Measurements from ENCODE around the gene SMIM27. TPM values are rescaled to one million over a fixed set of nuclear protein-coding genes. Genes with fewer than 3 reads are reported as not detected.
A peak's percentile ranks its signal among the peaks of the same experiment; 100 is the strongest.

The SMIM27 gene
- total and polyA plus RNA-seq, 2 of the 8 experiments (the other 6 are each of a cell fraction or from before 2014, with no cell fraction given): 3.6 to 18.1 TPM

DNA sequence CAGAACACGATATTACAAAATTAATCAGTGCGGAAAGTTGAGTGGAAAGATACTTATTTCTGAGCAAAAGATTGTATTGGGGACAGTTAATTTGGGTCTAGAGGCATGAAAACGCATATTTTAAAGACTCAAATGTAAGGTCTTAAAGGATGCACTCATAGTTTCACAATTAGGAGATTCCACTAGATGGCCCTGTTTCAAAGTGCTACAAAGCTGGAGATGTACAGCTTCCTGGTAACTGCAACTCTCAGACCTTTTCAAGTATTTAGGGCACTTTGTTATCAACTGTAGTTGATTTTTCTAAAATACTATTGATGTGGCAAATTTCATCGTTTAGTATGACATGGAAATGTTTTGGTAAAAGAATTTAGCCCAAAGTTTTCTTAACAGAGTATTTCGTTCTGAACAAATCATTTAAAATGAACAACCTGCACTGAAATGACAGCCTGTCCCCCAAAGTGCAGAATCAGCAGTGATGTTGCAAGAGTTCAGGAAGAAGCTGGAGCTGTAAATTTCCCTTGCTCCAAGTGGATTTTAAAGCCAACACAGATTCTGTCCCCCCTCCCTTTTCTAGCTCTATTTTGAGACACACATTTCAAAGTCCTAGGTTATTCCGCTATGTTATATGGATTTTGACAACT is 37.1 kb downstream of the SMIM27 start:
- WGBS, 2 experiments (ENCODE audit: extremely low coverage in 1 of 2, insufficient coverage in 1 of 2, insufficient read length in 1 of 2, insufficient replicate concordance in 2 of 2, low coverage in 1 of 2, low lambda C conversion rate in 2 of 2, missing lambda C conversion rate in 1 of 2): 67% methylated on average over 6 of the region's 6 CpGs; no CpG with 5 or more reads in 1 of the 2 experiments
- TF ChIP-seq, protein P1, sequence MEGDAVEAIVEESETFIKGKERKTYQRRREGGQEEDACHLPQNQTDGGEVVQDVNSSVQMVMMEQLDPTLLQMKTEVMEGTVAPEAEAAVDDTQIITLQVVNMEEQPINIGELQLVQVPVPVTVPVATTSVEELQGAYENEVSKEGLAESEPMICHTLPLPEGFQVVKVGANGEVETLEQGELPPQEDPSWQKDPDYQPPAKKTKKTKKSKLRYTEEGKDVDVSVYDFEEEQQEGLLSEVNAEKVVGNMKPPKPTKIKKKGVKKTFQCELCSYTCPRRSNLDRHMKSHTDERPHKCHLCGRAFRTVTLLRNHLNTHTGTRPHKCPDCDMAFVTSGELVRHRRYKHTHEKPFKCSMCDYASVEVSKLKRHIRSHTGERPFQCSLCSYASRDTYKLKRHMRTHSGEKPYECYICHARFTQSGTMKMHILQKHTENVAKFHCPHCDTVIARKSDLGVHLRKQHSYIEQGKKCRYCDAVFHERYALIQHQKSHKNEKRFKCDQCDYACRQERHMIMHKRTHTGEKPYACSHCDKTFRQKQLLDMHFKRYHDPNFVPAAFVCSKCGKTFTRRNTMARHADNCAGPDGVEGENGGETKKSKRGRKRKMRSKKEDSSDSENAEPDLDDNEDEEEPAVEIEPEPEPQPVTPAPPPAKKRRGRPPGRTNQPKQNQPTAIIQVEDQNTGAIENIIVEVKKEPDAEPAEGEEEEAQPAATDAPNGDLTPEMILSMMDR (IDR thresholded peaks at IDR 0.05; ENCODE audit: control extremely low read depth in 1 of 3, insufficient read depth in 1 of 3, low read depth in 1 of 3, low read length in 3 of 3): peak in 2 of 3 experiments; percentile 50 to 54; a peak in 3 of 4 replicates
- no peak for TF ChIP-seq GTF2F1 (IDR thresholded peaks at IDR 0.05; ENCODE audit: borderline replicate concordance, low read depth, low read length)
- TF ChIP-seq CEBPB (IDR thresholded peaks at IDR 0.05; ENCODE audit: low read depth, low read length): peak; percentile 23; the same call in 1 of the 2 replicates
- no peak for TF ChIP-seq TBP (IDR thresholded peaks at IDR 0.05; ENCODE audit: low read depth, low read length)
- TF ChIP-seq SP4 (IDR thresholded peaks at IDR 0.05; ENCODE audit: low read length): no peak
- TF ChIP-seq RAD21 (IDR thresholded peaks at IDR 0.05 in 1 of 2, conservative IDR thresholded peaks at IDR 0.05 in 1 of 2; ENCODE audit: low read depth in 2 of 2, low read length in 2 of 2): peak; percentile 64 to 74
- no peak for TF ChIP-seq SAP30 (IDR thresholded peaks at IDR 0.05; ENCODE audit: insufficient read depth, insufficient replicate concordance, low read length)
- no peak for TF ChIP-seq POLR2AphosphoS5 (IDR thresholded peaks at IDR 0.05; ENCODE audit: low read depth, low read length)
- H4K91ac ChIP-seq (replicated peaks; ENCODE audit: insufficient read length, low read length): no peak overlapping the region
- H3K23ac ChIP-seq (ENCODE audit: insufficient read length): no peak overlapping the region
- H3K4me1 ChIP-seq (replicated peaks in 1 of 4; ENCODE audit: control insufficient read depth in 3 of 4, insufficient read depth in 4 of 4, low read length in 3 of 4): no peaks in the 10 kb centered on the region
- H3K79me1 ChIP-seq (ENCODE audit: low read depth, low read length): no peaks in the 10 kb centered on the region
- H3K4me3 ChIP-seq (ENCODE audit: extremely low read depth in 1 of 4, insufficient read depth in 2 of 4, low read depth in 3 of 4, low read length in 4 of 4): no peak overlapping the region
- H2BK120ac ChIP-seq (replicated peaks; ENCODE audit: low read depth, low read length): no peak overlapping the region
- no peak overlapping the region for H3K14ac ChIP-seq (ENCODE audit: insufficient read length)
- no peak overlapping the region for H2AFZ ChIP-seq (ENCODE audit: low read length)
- H4K20me1 ChIP-seq (replicated peaks in 1 of 2; ENCODE audit: control insufficient read depth in 1 of 2, insufficient read depth in 2 of 2, low read length in 2 of 2): no peaks in the 10 kb centered on the region
- no peak overlapping the region for H3K4ac ChIP-seq (replicated peaks; ENCODE audit: insufficient read length, low read depth, low read length)
- H2BK5ac ChIP-seq (ENCODE audit: low read depth, low read length): no peak overlapping the region
- DNase-seq (ENCODE audit: low read depth in 1 of 2, low spot score in 2 of 2): no peak
- no peak overlapping the region for H2BK20ac ChIP-seq (ENCODE audit: low read length)
- no peak overlapping the region for H3K4me2 ChIP-seq (ENCODE audit: insufficient read depth in 1 of 2, low read depth in 2 of 2, low read length in 2 of 2)
- no peak overlapping the region for H2AK5ac ChIP-seq (ENCODE audit: low read depth, low read length)
- H4K5ac ChIP-seq (ENCODE audit: insufficient read length, low read depth, low read length): no peak overlapping the region
- H2BK12ac ChIP-seq (ENCODE audit: low read depth, low read length): no peak overlapping the region
- peak; percentile 69 for FAIRE-seq
- CTCF ChIA-PET (ENCODE audit: partially characterized antibody): interaction anchor here (0.7 to 7.2 kb wide), 23 partner anchors 9 to 387 kb away, joined by 3 to 70 read pairs (median 6); partner anchors contain the start of gene TMEM215
- H3K9me3 ChIP-seq (ENCODE audit: insufficient read depth in 2 of 2, low read depth in 1 of 2, low read length in 1 of 2): no peaks in the 10 kb centered on the region
- no peak overlapping the region for H3K9ac ChIP-seq (replicated peaks in 1 of 4; ENCODE audit: extremely low read depth in 1 of 4, low read depth in 3 of 4, low read length in 3 of 4)
- H3K27me3 ChIP-seq (replicated peaks in 1 of 4; ENCODE audit: control insufficient read depth in 3 of 4, extremely low read depth in 1 of 4, insufficient read depth in 3 of 4, low read length in 3 of 4): no peaks in the 10 kb centered on the region
- H3K27ac ChIP-seq (ENCODE audit: low read depth, low read length): no peak overlapping the region
- H3K36me3 ChIP-seq (ENCODE audit: control insufficient read depth in 2 of 4, insufficient read depth in 4 of 4, low read length in 3 of 4): no peaks in the 10 kb centered on the region
- H3K79me2 ChIP-seq (ENCODE audit: control insufficient read depth in 1 of 2, insufficient read depth in 2 of 2, low read length in 2 of 2): no peaks in the 10 kb centered on the region
- H2BK15ac ChIP-seq (ENCODE audit: low read length): no peak overlapping the region
- H3K23me2 ChIP-seq (ENCODE audit: low read depth, low read length): no peaks in the 10 kb centered on the region
- no peak overlapping the region for H4K8ac ChIP-seq (ENCODE audit: extremely low read depth, insufficient read depth, low read length)
- POLR2A ChIA-PET (ENCODE audit: partially characterized antibody): interaction anchor here (1.0 to 1.2 kb wide), 2 partner anchors 379 to 380 kb away, joined by 3 read pairs; no protein-coding TSS in a partner anchor
- H3K18ac ChIP-seq (ENCODE audit: extremely low read depth, low read length): no peak overlapping the region
- no peak overlapping the region for H3K56ac ChIP-seq (replicated peaks; ENCODE audit: insufficient read length, low read depth, low read length)

Data from H1 (cell line).